ENCODE measurements around the gene GPNMB.

- peak; percentile 17 to 62 for TF ChIP-seq CTCF (IDR thresholded peaks at IDR 0.05)
- no peak for TF ChIP-seq POLR2A (IDR thresholded peaks at IDR 0.05)
- no peak for TF ChIP-seq EP300 (IDR thresholded peaks at IDR 0.05)
- no peak for TF ChIP-seq POLR2AphosphoS5 (IDR thresholded peaks at IDR 0.05)
These were observed 30.9 kb downstream of the GPNMB start for GRCh38 chr7:23277359-23277989.
